D721Med (cell line): Measurements from ENCODE around the gene ZDHHC19.
"Not testable (repeated sequence)": the region's sequence is repeated elsewhere in the genome, so short reads cannot be mapped to it uniquely, and the experiment has no call there.

Experiments used
- DNase-seq: peaks from one replicate; pipeline ENCODE4 v3.0.0; 2011; ENCODE audit warnings: low spot score; ENCODE audit not compliant: insufficient read length
- FAIRE-seq: peaks from 2 replicates; lab custom pipeline; 2011; peaks lifted over from hg19 to GRCh38; lab: Jason Lieb, UNC
- TF ChIP-seq, protein P1 (sequence below): IDR thresholded peaks from 2 replicates; pipeline ENCODE4 v1.5.1; 2012; ENCODE audit warnings: mild to moderate bottlenecking, control low read depth; ENCODE audit not compliant: insufficient read depth; ENCODE audit errors: missing control alignments

Gene ZDHHC19

GRCh38 chr3:196217307-196218154 is 6.3 kb upstream of the ZDHHC19 start:
- DNase-seq (no peak), FAIRE-seq (no peak)
- TF ChIP-seq, protein P1, sequence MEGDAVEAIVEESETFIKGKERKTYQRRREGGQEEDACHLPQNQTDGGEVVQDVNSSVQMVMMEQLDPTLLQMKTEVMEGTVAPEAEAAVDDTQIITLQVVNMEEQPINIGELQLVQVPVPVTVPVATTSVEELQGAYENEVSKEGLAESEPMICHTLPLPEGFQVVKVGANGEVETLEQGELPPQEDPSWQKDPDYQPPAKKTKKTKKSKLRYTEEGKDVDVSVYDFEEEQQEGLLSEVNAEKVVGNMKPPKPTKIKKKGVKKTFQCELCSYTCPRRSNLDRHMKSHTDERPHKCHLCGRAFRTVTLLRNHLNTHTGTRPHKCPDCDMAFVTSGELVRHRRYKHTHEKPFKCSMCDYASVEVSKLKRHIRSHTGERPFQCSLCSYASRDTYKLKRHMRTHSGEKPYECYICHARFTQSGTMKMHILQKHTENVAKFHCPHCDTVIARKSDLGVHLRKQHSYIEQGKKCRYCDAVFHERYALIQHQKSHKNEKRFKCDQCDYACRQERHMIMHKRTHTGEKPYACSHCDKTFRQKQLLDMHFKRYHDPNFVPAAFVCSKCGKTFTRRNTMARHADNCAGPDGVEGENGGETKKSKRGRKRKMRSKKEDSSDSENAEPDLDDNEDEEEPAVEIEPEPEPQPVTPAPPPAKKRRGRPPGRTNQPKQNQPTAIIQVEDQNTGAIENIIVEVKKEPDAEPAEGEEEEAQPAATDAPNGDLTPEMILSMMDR = no peak

DNA sequence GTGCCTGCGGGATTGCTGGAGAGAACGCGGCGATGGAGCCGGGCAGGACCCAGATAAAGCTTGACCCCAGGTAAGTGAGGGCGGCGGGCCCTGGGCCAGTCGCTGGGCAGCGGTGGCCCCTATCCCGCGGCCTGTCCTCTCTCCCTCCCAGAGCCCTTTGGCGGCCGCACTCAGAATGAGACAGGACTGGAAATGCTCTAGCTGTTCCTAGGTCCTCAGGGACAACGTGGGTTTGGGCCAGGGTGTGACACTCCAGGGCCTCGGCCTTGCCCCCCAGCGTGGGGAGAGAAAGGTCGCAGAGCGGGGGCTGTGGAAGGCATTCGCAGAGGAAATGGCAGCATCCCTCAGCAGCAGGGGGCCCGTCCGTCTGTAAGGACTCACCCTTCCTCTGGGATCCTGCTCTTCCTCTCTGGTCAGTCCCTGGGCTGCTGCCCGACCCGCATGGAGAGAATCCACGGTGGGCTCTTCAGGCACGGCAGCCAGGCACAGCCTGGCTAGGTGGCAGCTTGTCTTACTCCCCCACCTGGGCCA is 5.5 kb upstream of the ZDHHC19 start:
- TF ChIP-seq, protein P1 = no peak
- no peak for DNase-seq
- no peak for FAIRE-seq

DNA sequence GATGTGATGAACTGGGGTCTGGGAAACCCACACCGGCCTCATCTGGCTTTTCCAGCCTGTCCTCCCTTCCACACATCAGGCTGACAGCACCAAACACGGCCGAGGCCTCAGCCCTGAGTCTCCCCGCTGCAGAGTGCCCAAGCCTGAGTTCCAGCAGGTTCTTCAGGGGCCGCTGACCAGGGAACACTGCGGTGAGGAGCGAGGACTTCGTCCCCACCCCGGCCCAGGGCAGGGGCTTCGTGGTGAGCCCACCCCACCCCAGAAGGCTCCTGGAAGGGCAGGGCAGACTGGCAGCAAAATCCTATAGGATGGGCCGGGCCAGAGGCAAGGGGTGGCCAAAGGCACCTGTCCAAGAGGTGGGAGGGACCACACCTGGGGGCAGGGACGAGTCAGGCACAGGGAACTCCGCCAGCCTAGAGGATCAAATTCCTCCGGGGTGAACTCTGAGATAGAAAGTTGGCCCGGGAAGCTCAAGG is 4.9 kb upstream of the ZDHHC19 start, which contains the start of gene SLC51A:
Gene SLC51A, plus strand, starts transcription at position 446 of the 476 bp plus-strand sequence. CDS start 179 bp downstream, outside the sequence.
- TF ChIP-seq, protein P1 = no peak
- no peak for DNase-seq
- FAIRE-seq = no peak

GRCh38 chr3:196215493-196216020 is 4.4 kb upstream of the ZDHHC19 start:
- TF ChIP-seq, protein P1 = no peak
- FAIRE-seq = no peak

GRCh38 chr3:196214783-196215441 is 3.7 kb upstream of the ZDHHC19 start:
- TF ChIP-seq, protein P1 = no peak
- no peak for FAIRE-seq
- DNase-seq = no peak

More at GRCh38 chr3:196215493-196216020, 4.4 kb upstream of the ZDHHC19 start:
- DNase-seq = no peak

DNA sequence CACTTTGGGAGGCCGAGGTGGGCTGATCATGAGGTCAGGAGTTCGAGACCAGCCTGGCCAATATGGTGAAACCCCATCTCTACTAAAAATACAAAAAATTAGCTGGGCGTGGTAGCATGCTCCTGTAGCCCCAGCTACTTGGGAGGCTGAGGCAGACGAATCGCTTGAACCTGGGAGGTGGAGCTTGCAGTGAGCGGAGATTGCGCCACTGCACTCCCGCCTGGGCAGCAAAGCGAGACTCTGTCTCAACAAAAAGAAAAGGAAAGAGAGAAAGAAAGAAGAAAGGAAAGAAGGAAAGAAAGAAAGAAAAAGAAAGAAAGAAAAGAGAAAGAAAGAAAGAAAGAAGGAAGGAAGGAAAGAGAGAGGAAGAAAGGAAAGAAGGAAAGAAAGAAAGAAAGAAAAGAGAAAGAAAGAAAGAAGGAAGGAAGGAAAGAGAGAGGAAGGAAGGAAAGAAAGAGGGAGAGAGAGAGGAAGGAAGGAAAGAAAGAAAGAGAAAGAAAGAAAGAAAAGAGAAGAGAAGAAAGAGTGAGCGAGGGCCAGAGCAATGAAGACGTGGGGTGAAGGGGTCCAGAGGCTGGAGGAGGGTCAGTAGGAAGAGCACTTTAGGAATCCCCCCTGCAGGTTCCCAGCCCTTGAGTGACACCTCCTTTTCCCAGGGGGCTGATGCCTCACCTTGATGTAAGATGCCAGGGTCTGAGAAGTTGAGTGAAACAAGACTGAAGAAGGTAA is 1.1 kb downstream of the ZDHHC19 start:
- not testable (repeated sequence) for FAIRE-seq, DNase-seq
